Testis (tissue), 2 donors: ENCODE measurements around the gene GAB2.

Source experiments
- POLR2A ChIP-seq: fragments of 450-650 bp; IDR thresholded peaks from one replicate; pipeline ENCODE4 v1.6.1; 2017; ENCODE audit warnings: antibody characterized with exemption, mild to moderate bottlenecking, moderate library complexity
- TF ChIP-seq, protein P1 (sequence below), 3 experiments: fragments of 450-650 bp in 2 of 3; fragments of 200-600 bp in 1 of 3; sonication (generic) in 1 of 3; IDR thresholded peaks; one replicate each; pipeline ENCODE4 v1.5.1; 2016 to 2019; ENCODE audit warnings: antibody characterized with exemption in 3 of 3, mild to moderate bottlenecking in 2 of 3, moderate library complexity in 1 of 3

DNA sequence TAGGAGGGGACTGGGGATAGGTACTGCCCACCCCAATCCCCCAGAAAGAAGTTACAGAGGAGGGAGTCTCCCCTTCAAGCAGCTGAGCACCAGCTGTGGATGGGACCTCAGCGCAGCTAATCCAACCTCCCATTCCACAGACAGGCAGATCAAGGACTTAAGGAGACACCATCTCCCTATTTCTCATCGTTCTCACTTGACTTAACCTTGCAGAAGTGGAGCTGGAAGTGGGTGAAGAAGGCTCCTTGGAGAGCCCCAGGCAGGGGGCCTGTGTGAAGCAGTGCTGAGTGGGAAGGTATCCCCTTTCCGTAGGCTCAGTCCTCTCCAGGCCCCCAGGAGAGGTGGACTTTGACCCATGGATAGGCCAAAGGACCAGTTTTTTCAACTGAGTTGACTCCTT, 201.6 kb downstream of the GAB2 start:
- TF ChIP-seq, protein P1, sequence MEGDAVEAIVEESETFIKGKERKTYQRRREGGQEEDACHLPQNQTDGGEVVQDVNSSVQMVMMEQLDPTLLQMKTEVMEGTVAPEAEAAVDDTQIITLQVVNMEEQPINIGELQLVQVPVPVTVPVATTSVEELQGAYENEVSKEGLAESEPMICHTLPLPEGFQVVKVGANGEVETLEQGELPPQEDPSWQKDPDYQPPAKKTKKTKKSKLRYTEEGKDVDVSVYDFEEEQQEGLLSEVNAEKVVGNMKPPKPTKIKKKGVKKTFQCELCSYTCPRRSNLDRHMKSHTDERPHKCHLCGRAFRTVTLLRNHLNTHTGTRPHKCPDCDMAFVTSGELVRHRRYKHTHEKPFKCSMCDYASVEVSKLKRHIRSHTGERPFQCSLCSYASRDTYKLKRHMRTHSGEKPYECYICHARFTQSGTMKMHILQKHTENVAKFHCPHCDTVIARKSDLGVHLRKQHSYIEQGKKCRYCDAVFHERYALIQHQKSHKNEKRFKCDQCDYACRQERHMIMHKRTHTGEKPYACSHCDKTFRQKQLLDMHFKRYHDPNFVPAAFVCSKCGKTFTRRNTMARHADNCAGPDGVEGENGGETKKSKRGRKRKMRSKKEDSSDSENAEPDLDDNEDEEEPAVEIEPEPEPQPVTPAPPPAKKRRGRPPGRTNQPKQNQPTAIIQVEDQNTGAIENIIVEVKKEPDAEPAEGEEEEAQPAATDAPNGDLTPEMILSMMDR (IDR thresholded peaks at IDR 0.05), result no peak
- no peak for TF ChIP-seq POLR2A
